ENCODE measurements around the gene NDST4. TPM values are rescaled to one million over a fixed set of nuclear protein-coding genes. Genes with fewer than 3 reads are reported as not detected.

Gene NDST4
- total and polyA plus RNA-seq, 4 donors: 2.8 to 23.1 (median 9.9) TPM

GRCh38 chr4:114879916-114880669, 233.3 kb downstream of the NDST4 start:
- Histone ChIP-seq H3K36me3 (ENCODE audit: control insufficient read depth, insufficient read depth, low read length) (no peaks in the 10 kb centered on the region), H3K9me3 (ENCODE audit: control insufficient read depth, insufficient read depth, low read length) (no peaks in the 10 kb centered on the region), H3K27me3 (ENCODE audit: control insufficient read depth, insufficient read depth, low read length) (no peaks in the 10 kb centered on the region), H3K4me3 (ENCODE audit: low read depth, low read length) (no peak overlapping the region), H3K27ac (ENCODE audit: low read depth, low read length) (no peak overlapping the region), H3K4me1 (ENCODE audit: control insufficient read depth, insufficient read depth, low read length) (no peaks in the 10 kb centered on the region)
- no CpG with 5 or more reads among the region's 3 CpGs for WGBS (ENCODE audit: insufficient coverage)
- DNase-seq (ENCODE audit: low read depth in 4 of 6, low spot score in 6 of 6): peak in 2 of 6 donors; percentile 29 to 61

GRCh38 chr4:114875630-114876029, 237.8 kb downstream of the NDST4 start:
- DNase-seq (ENCODE audit: low read depth in 4 of 6, low spot score in 6 of 6): no peak

GRCh38 chr4:114874321-114874720, 239.1 kb downstream of the NDST4 start:
- Histone ChIP-seq H3K4me3 (ENCODE audit: low read depth, low read length) (no peak overlapping the region), H3K9me3 (ENCODE audit: control insufficient read depth, insufficient read depth, low read length) (no peaks in the 10 kb centered on the region), H3K27me3 (ENCODE audit: control insufficient read depth, insufficient read depth, low read length) (no peaks in the 10 kb centered on the region), H3K4me1 (ENCODE audit: control insufficient read depth, insufficient read depth, low read length) (no peaks in the 10 kb centered on the region), H3K36me3 (ENCODE audit: control insufficient read depth, insufficient read depth, low read length) (no peaks in the 10 kb centered on the region), H3K27ac (ENCODE audit: low read depth, low read length) (no peak overlapping the region)
- DNase-seq (ENCODE audit: low read depth in 4 of 6, low spot score in 6 of 6): peak in 2 of 6 donors; percentile 19 to 58
- WGBS (ENCODE audit: insufficient coverage): no CpG with 5 or more reads among the region's 1 CpG

More at GRCh38 chr4:114875630-114876029, 237.8 kb downstream of the NDST4 start:
- no peaks in the 10 kb centered on the region for H3K27me3 ChIP-seq (ENCODE audit: control insufficient read depth, insufficient read depth, low read length)
- no peaks in the 10 kb centered on the region for H3K36me3 ChIP-seq (ENCODE audit: control insufficient read depth, insufficient read depth, low read length)
- no peaks in the 10 kb centered on the region for H3K4me1 ChIP-seq (ENCODE audit: control insufficient read depth, insufficient read depth, low read length)
- H3K27ac ChIP-seq (ENCODE audit: low read depth, low read length): no peak overlapping the region
- H3K9me3 ChIP-seq (ENCODE audit: control insufficient read depth, insufficient read depth, low read length): no peaks in the 10 kb centered on the region
- H3K4me3 ChIP-seq (ENCODE audit: low read depth, low read length): no peak overlapping the region

GRCh38 chr4:114870987-114871386, 242.4 kb downstream of the NDST4 start:
- Histone ChIP-seq H3K4me3 (ENCODE audit: low read depth, low read length) (no peak overlapping the region), H3K36me3 (ENCODE audit: control insufficient read depth, insufficient read depth, low read length) (no peaks in the 10 kb centered on the region), H3K27ac (ENCODE audit: low read depth, low read length) (no peak overlapping the region), H3K4me1 (ENCODE audit: control insufficient read depth, insufficient read depth, low read length) (no peaks in the 10 kb centered on the region), H3K9me3 (ENCODE audit: control insufficient read depth, insufficient read depth, low read length) (no peaks in the 10 kb centered on the region), H3K27me3 (ENCODE audit: control insufficient read depth, insufficient read depth, low read length) (no peaks in the 10 kb centered on the region)
- no peak for DNase-seq (ENCODE audit: low read depth in 4 of 6, low spot score in 6 of 6)
- no CpG with 5 or more reads among the region's 1 CpG for whole genome bisulfite sequencing (ENCODE audit: insufficient coverage)

GRCh38 chr4:114866901-114867670, 246.3 kb downstream of the NDST4 start:
- H3K9me3 ChIP-seq (ENCODE audit: control insufficient read depth, insufficient read depth, low read length): no peaks in the 10 kb centered on the region
- H3K27ac ChIP-seq (ENCODE audit: low read depth, low read length): no peak overlapping the region
- no CpG with 5 or more reads among the region's 2 CpGs for WGBS (ENCODE audit: insufficient coverage)
- no peaks in the 10 kb centered on the region for H3K4me1 ChIP-seq (ENCODE audit: control insufficient read depth, insufficient read depth, low read length)
- no peaks in the 10 kb centered on the region for H3K36me3 ChIP-seq (ENCODE audit: control insufficient read depth, insufficient read depth, low read length)
- no peak overlapping the region for H3K4me3 ChIP-seq (ENCODE audit: low read depth, low read length)
- H3K27me3 ChIP-seq (ENCODE audit: control insufficient read depth, insufficient read depth, low read length): no peaks in the 10 kb centered on the region
- DNase-seq (ENCODE audit: low read depth in 4 of 6, low spot score in 6 of 6): no peak

- Histone ChIP-seq H3K4me3 (ENCODE audit: low read depth, low read length) (no peak overlapping the region), H3K27ac (ENCODE audit: low read depth, low read length) (no peak overlapping the region), H3K36me3 (ENCODE audit: control insufficient read depth, insufficient read depth, low read length) (no peaks in the 10 kb centered on the region), H3K4me1 (ENCODE audit: control insufficient read depth, insufficient read depth, low read length) (no peaks in the 10 kb centered on the region), H3K27me3 (ENCODE audit: control insufficient read depth, insufficient read depth, low read length) (no peaks in the 10 kb centered on the region), H3K9me3 (ENCODE audit: control insufficient read depth, insufficient read depth, low read length) (no peaks in the 10 kb centered on the region)
- no CpG with 5 or more reads among the region's 2 CpGs for WGBS (ENCODE audit: insufficient coverage)
- no peak for DNase-seq (ENCODE audit: low read depth in 4 of 6, low spot score in 6 of 6)
Observed at GRCh38 chr4:114864060-114864459, 249.4 kb downstream of the NDST4 start.

GRCh38 chr4:114860786-114861185, 252.6 kb downstream of the NDST4 start:
- no peak overlapping the region for H3K27ac ChIP-seq (ENCODE audit: low read depth, low read length)
- no peak for DNase-seq (ENCODE audit: low read depth in 4 of 6, low spot score in 6 of 6)
- WGBS (ENCODE audit: insufficient coverage): no CpG with 5 or more reads among the region's 1 CpG
- H3K4me1 ChIP-seq (ENCODE audit: control insufficient read depth, insufficient read depth, low read length): no peaks in the 10 kb centered on the region
- no peaks in the 10 kb centered on the region for H3K27me3 ChIP-seq (ENCODE audit: control insufficient read depth, insufficient read depth, low read length)
- H3K4me3 ChIP-seq (ENCODE audit: low read depth, low read length): no peak overlapping the region
- H3K9me3 ChIP-seq (ENCODE audit: control insufficient read depth, insufficient read depth, low read length): no peaks in the 10 kb centered on the region
- no peaks in the 10 kb centered on the region for H3K36me3 ChIP-seq (ENCODE audit: control insufficient read depth, insufficient read depth, low read length)

- Histone ChIP-seq H3K4me3 (ENCODE audit: low read depth, low read length) (no peak overlapping the region), H3K4me1 (ENCODE audit: control insufficient read depth, insufficient read depth, low read length) (no peaks in the 10 kb centered on the region), H3K36me3 (ENCODE audit: control insufficient read depth, insufficient read depth, low read length) (no peaks in the 10 kb centered on the region), H3K27me3 (ENCODE audit: control insufficient read depth, insufficient read depth, low read length) (no peaks in the 10 kb centered on the region), H3K9me3 (ENCODE audit: control insufficient read depth, insufficient read depth, low read length) (no peaks in the 10 kb centered on the region), H3K27ac (ENCODE audit: low read depth, low read length) (no peak overlapping the region)
- DNase-seq (ENCODE audit: low read depth in 4 of 6, low spot score in 6 of 6): no peak
- WGBS (ENCODE audit: insufficient coverage): 94% methylated on average over 1 of the region's 1 CpG
Observed at GRCh38 chr4:114857831-114858230, 255.6 kb downstream of the NDST4 start.

- no peak overlapping the region for H3K27ac ChIP-seq (ENCODE audit: low read depth, low read length)
- no CpG with 5 or more reads among the region's 1 CpG for WGBS (ENCODE audit: insufficient coverage)
Observed at GRCh38 chr4:114839986-114840385, 273.4 kb downstream of the NDST4 start.

GRCh38 chr4:114830628-114831027, 282.8 kb downstream of the NDST4 start:
- peak in 1 of 6 donors; percentile 37 for DNase-seq (ENCODE audit: low read depth in 4 of 6, low spot score in 6 of 6)
- H3K4me1 ChIP-seq (ENCODE audit: control insufficient read depth, insufficient read depth, low read length): no peaks in the 10 kb centered on the region
- no peaks in the 10 kb centered on the region for H3K27me3 ChIP-seq (ENCODE audit: control insufficient read depth, insufficient read depth, low read length)
- no peaks in the 10 kb centered on the region for H3K36me3 ChIP-seq (ENCODE audit: control insufficient read depth, insufficient read depth, low read length)
- H3K27ac ChIP-seq (ENCODE audit: low read depth, low read length): no peak overlapping the region
- 92% methylated on average over 2 of the region's 2 CpGs for WGBS (ENCODE audit: insufficient coverage)
- no peak overlapping the region for H3K4me3 ChIP-seq (ENCODE audit: low read depth, low read length)
- H3K9me3 ChIP-seq (ENCODE audit: control insufficient read depth, insufficient read depth, low read length): no peaks in the 10 kb centered on the region

More at GRCh38 chr4:114839986-114840385, 273.4 kb downstream of the NDST4 start:
- H3K9me3 ChIP-seq (ENCODE audit: control insufficient read depth, insufficient read depth, low read length): no peaks in the 10 kb centered on the region
- no peaks in the 10 kb centered on the region for H3K36me3 ChIP-seq (ENCODE audit: control insufficient read depth, insufficient read depth, low read length)
- no peaks in the 10 kb centered on the region for H3K4me1 ChIP-seq (ENCODE audit: control insufficient read depth, insufficient read depth, low read length)
- H3K4me3 ChIP-seq (ENCODE audit: low read depth, low read length): no peak overlapping the region
- H3K27me3 ChIP-seq (ENCODE audit: control insufficient read depth, insufficient read depth, low read length): no peaks in the 10 kb centered on the region
- no peak for DNase-seq (ENCODE audit: low read depth in 4 of 6, low spot score in 6 of 6)

Data from spinal cord (tissue), 10 donors.